Parathyroid adenoma (tissue), 2 donors: Measurements from ENCODE around the gene ZRANB1.
"Not testable (repeated sequence)": the region's sequence is repeated elsewhere in the genome, so short reads cannot be mapped to it uniquely, and the experiment has no call there.

ENCODE experiments used
- H2AFZ ChIP-seq: fragments of 300-600 bp; sonication (generic); one replicate; pipeline ENCODE4 v1.7.0; 2017; ENCODE audit warnings: antibody characterized with exemption, mild to moderate bottlenecking
- H3K27ac ChIP-seq: fragments of 300-600 bp; sonication (generic); one replicate; pipeline ENCODE4 v1.7.0; 2017
- H3K27me3 ChIP-seq: fragments of 300-600 bp; sonication (generic); one replicate; pipeline ENCODE4 v1.7.0; 2017; ENCODE audit warnings: low read length; ENCODE audit not compliant: control insufficient read depth, insufficient read depth
- H3K36me3 ChIP-seq: fragments of 300-600 bp; sonication (generic); one replicate; pipeline ENCODE4 v1.7.0; 2017; ENCODE audit warnings: low read length; ENCODE audit not compliant: control insufficient read depth, insufficient read depth
- H3K4me1 ChIP-seq: fragments of 300-600 bp; sonication (generic); one replicate; pipeline ENCODE4 v1.7.0; 2017; ENCODE audit warnings: control low read depth
- H3K4me2 ChIP-seq: fragments of 300-600 bp; sonication (generic); one replicate; pipeline ENCODE4 v1.7.0; 2017; ENCODE audit warnings: low read length
- H3K4me3 ChIP-seq: fragments of 300-600 bp; sonication (generic); one replicate; pipeline ENCODE4 v1.7.0; 2017; ENCODE audit warnings: low read depth, low read length
- H3K79me2 ChIP-seq: fragments of 300-600 bp; sonication (generic); one replicate; pipeline ENCODE4 v1.7.0; 2017; ENCODE audit warnings: control low read depth
- H3K9ac ChIP-seq: fragments of 300-600 bp; sonication (generic); one replicate; pipeline ENCODE4 v1.7.0; 2017; ENCODE audit warnings: mild to moderate bottlenecking
- H3K9me3 ChIP-seq: fragments of 300-600 bp; sonication (generic); one replicate; pipeline ENCODE4 v1.7.0; 2017; ENCODE audit warnings: low read length; ENCODE audit not compliant: control insufficient read depth
- CTCF ChIP-seq: fragments of 300-600 bp; sonication (generic); IDR thresholded peaks from one replicate; pipeline ENCODE4 v1.7.0; 2017; ENCODE audit warnings: antibody characterized with exemption, mild to moderate bottlenecking
- donor health status: primary hyperparathyroidism.

The ZRANB1 gene

GRCh38 chr10:124985162-124985561 is 43.2 kb downstream of the ZRANB1 start:
- no peak overlapping the region for H3K9ac ChIP-seq
- no peak for TF ChIP-seq CTCF
- H3K9me3 ChIP-seq, result no peaks in the 10 kb centered on the region
- no peak overlapping the region for H2AFZ ChIP-seq
- H3K4me3 ChIP-seq, result no peak overlapping the region
- H3K27me3 ChIP-seq, result no peaks in the 10 kb centered on the region
- H3K4me1 ChIP-seq, result no peaks in the 10 kb centered on the region
- H3K36me3 ChIP-seq, result no peaks in the 10 kb centered on the region
- no peak overlapping the region for H3K27ac ChIP-seq
- no peak overlapping the region for H3K4me2 ChIP-seq
- peaks cover 6% of the 10 kb centered on the region for H3K79me2 ChIP-seq

- Histone ChIP-seq H3K4me2 (no peak overlapping the region), H3K9me3 (no peaks in the 10 kb centered on the region), H3K36me3 (no peaks in the 10 kb centered on the region), H3K9ac (no peak overlapping the region), H3K4me3 (no peak overlapping the region), H3K79me2 (no peaks in the 10 kb centered on the region), H3K4me1 (no peaks in the 10 kb centered on the region), H2AFZ (no peak overlapping the region), H3K27me3 (no peaks in the 10 kb centered on the region), H3K27ac (no peak overlapping the region)
- TF ChIP-seq CTCF, result no peak
Measured at GRCh38 chr10:124987788-124988187, 45.9 kb downstream of the ZRANB1 start.

GRCh38 chr10:124988753-124989152 is 46.8 kb downstream of the ZRANB1 start:
- not testable (repeated sequence) for H3K4me1 ChIP-seq, H3K9me3 ChIP-seq, H3K27me3 ChIP-seq, H2AFZ ChIP-seq, H3K4me2 ChIP-seq, H3K4me3 ChIP-seq, H3K79me2 ChIP-seq, H3K9ac ChIP-seq, H3K27ac ChIP-seq, H3K36me3 ChIP-seq

- no peaks in the 10 kb centered on the region for H3K4me1 ChIP-seq
- H2AFZ ChIP-seq, result no peak overlapping the region
- TF ChIP-seq CTCF, result no peak
- no peaks in the 10 kb centered on the region for H3K27me3 ChIP-seq
- H3K27ac ChIP-seq, result no peak overlapping the region
- H3K4me2 ChIP-seq, result no peak overlapping the region
- H3K9ac ChIP-seq, result no peak overlapping the region
- H3K36me3 ChIP-seq, result no peaks in the 10 kb centered on the region
- no peak overlapping the region for H3K4me3 ChIP-seq
- no peaks in the 10 kb centered on the region for H3K79me2 ChIP-seq
- no peaks in the 10 kb centered on the region for H3K9me3 ChIP-seq
Measured at GRCh38 chr10:124989526-124989925, 47.6 kb downstream of the ZRANB1 start.

GRCh38 chr10:124990671-124991625 is 49.0 kb downstream of the ZRANB1 start:
- Histone ChIP-seq H3K4me1 (no peaks in the 10 kb centered on the region), H2AFZ (no peak overlapping the region), H3K36me3 (no peaks in the 10 kb centered on the region), H3K4me3 (no peak overlapping the region), H3K27me3 (no peaks in the 10 kb centered on the region), H3K9me3 (no peaks in the 10 kb centered on the region), H3K9ac (no peak overlapping the region), H3K4me2 (no peak overlapping the region), H3K27ac (no peak overlapping the region), H3K79me2 (no peaks in the 10 kb centered on the region)
- TF ChIP-seq CTCF, result no peak
